ENCODE results near the gene PAQR9. TPM values are rescaled to one million over a fixed set of nuclear protein-coding genes. Genes with fewer than 3 reads are reported as not detected.

Gene PAQR9
- total RNA-seq, 1 donor: 0.09 TPM

- H3K4me3 ChIP-seq (ENCODE audit: low read depth, low read length): no peak overlapping the region
- no peak for TF ChIP-seq CTCF (IDR thresholded peaks at IDR 0.05; ENCODE audit: insufficient read depth, low read length)
- no peak for DNase-seq (ENCODE audit: low read depth)
Measured at GRCh38 chr3:142983318-142983717, 19.8 kb upstream of the PAQR9 start.

GRCh38 chr3:142982038-142982773 is 18.7 kb upstream of the PAQR9 start:
- TF ChIP-seq CTCF (IDR thresholded peaks at IDR 0.05; ENCODE audit: insufficient read depth, low read length): no peak
- H3K4me3 ChIP-seq (ENCODE audit: low read depth, low read length): no peak overlapping the region

GRCh38 chr3:142981108-142981507 is 17.6 kb upstream of the PAQR9 start:
- H3K4me3 ChIP-seq (ENCODE audit: low read depth, low read length): no peak overlapping the region
- peak; percentile 1 for TF ChIP-seq CTCF (IDR thresholded peaks at IDR 0.05; ENCODE audit: insufficient read depth, low read length)
- no peak for DNase-seq (ENCODE audit: low read depth)

More at GRCh38 chr3:142982038-142982773, 18.7 kb upstream of the PAQR9 start:
- DNase-seq (ENCODE audit: low read depth): no peak

GRCh38 chr3:142977399-142977728 is 13.9 kb upstream of the PAQR9 start:
- DNase-seq (ENCODE audit: low read depth): peak; percentile 54
- no peak overlapping the region for H3K4me3 ChIP-seq (ENCODE audit: low read depth, low read length)
- TF ChIP-seq CTCF (IDR thresholded peaks at IDR 0.05; ENCODE audit: insufficient read depth, low read length): no peak

- TF ChIP-seq CTCF (IDR thresholded peaks at IDR 0.05; ENCODE audit: insufficient read depth, low read length): no peak
- H3K4me3 ChIP-seq (ENCODE audit: low read depth, low read length): no peak overlapping the region
- peak; percentile 96 for DNase-seq (ENCODE audit: low read depth)
Measured at GRCh38 chr3:142976621-142977398, 13.3 kb upstream of the PAQR9 start.

- no peak for TF ChIP-seq CTCF (IDR thresholded peaks at IDR 0.05; ENCODE audit: insufficient read depth, low read length)
- no peak for DNase-seq (ENCODE audit: low read depth)
- no peak overlapping the region for H3K4me3 ChIP-seq (ENCODE audit: low read depth, low read length)
Measured at GRCh38 chr3:142975316-142975995, 12.0 kb upstream of the PAQR9 start.
